Kidney epithelial cell (primary cell): Measurements from ENCODE around the gene RYR1. TPM values are rescaled to one million over a fixed set of nuclear protein-coding genes. Genes with fewer than 3 reads are reported as not detected.

Experiments used
- DNase-seq: peaks from one replicate; pipeline ENCODE4 v3.0.0-alpha.2; 2010; ENCODE audit warnings: low read depth
- H3K27me3 ChIP-seq: 2 replicates; pipeline ENCODE4 v1.6.0; 2011; ENCODE audit warnings: low read length; ENCODE audit not compliant: control insufficient read depth, insufficient read depth
- H3K36me3 ChIP-seq: 2 replicates; pipeline ENCODE4 v1.5.1; 2011; ENCODE audit warnings: low read length; ENCODE audit not compliant: control insufficient read depth, insufficient read depth
- H3K4me3 ChIP-seq: 2 replicates; pipeline ENCODE4 v1.5.1; 2011; ENCODE audit warnings: low read depth, mild to moderate bottlenecking, control low read depth, low read length
- CTCF ChIP-seq: IDR thresholded peaks from 2 replicates; pipeline ENCODE4 v1.5.1; 2011; ENCODE audit warnings: mild to moderate bottlenecking, moderate library complexity, low read length, control low read depth, inconsistent platforms; ENCODE audit not compliant: insufficient read depth, poor library complexity, severe bottlenecking
- total RNA-seq: library from RNA; depleted of rRNA; stranded (reverse); fragments of >200 nt; gene quantifications from 2 replicates; pipeline ENCODE4 v1.2.3, GENCODE V29; 2015

The RYR1 gene
- total RNA-seq, 1 donor from 2014 or later: 0.17 TPM

DNA sequence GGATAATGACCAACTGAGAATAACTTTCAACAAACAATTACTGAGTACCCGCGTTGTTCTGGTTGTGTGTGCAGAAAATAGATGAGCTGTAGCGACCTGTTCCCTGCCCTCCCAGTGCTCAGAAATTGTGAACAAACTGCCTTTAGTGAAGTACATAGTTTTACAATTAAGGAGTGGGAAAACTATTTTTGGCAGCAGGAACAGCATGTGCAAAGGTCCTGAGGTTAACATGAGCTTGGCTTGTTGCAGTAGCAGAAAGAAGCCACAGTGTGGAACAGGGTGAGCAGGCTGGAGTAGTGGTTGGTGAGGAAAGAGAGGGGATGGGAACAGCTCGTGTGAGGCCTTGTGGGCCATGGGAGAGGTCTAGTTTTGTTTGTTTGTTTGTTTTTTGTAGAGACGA lies 16.0 kb downstream of the RYR1 start:
- TF ChIP-seq CTCF: no peak
- no peak for DNase-seq
- Histone ChIP-seq H3K36me3 (no peaks in the 10 kb centered on the region), H3K27me3 (no peaks in the 10 kb centered on the region), H3K4me3 (no peak overlapping the region)

GRCh38 chr19:38451036-38451435 lies 17.5 kb downstream of the RYR1 start:
- no peak for TF ChIP-seq CTCF
- H3K27me3 ChIP-seq: no peaks in the 10 kb centered on the region
- H3K4me3 ChIP-seq: no peak overlapping the region
- no peak for DNase-seq
- H3K36me3 ChIP-seq: no peaks in the 10 kb centered on the region

DNA sequence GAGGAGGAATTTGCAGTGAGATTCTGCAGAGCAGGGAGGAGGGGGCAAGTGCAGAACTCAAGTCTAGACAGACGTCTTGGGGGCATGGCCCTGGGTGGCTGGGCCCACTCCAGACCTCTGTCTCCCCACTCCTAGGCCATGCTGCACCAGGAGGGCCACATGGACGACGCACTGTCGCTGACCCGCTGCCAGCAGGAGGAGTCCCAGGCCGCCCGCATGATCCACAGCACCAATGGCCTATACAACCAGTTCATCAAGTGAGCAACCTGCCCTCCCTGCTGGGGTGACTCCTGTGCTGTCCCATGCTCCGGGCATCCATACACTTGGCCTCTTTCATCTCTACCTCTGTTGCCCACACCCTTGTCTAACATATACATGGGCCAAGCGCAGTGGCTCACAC lies 18.1 kb downstream of the RYR1 start:
- no peak for TF ChIP-seq CTCF
- no peak for DNase-seq
- Histone ChIP-seq H3K27me3 (no peaks in the 10 kb centered on the region), H3K4me3 (no peak overlapping the region), H3K36me3 (no peaks in the 10 kb centered on the region)

DNA sequence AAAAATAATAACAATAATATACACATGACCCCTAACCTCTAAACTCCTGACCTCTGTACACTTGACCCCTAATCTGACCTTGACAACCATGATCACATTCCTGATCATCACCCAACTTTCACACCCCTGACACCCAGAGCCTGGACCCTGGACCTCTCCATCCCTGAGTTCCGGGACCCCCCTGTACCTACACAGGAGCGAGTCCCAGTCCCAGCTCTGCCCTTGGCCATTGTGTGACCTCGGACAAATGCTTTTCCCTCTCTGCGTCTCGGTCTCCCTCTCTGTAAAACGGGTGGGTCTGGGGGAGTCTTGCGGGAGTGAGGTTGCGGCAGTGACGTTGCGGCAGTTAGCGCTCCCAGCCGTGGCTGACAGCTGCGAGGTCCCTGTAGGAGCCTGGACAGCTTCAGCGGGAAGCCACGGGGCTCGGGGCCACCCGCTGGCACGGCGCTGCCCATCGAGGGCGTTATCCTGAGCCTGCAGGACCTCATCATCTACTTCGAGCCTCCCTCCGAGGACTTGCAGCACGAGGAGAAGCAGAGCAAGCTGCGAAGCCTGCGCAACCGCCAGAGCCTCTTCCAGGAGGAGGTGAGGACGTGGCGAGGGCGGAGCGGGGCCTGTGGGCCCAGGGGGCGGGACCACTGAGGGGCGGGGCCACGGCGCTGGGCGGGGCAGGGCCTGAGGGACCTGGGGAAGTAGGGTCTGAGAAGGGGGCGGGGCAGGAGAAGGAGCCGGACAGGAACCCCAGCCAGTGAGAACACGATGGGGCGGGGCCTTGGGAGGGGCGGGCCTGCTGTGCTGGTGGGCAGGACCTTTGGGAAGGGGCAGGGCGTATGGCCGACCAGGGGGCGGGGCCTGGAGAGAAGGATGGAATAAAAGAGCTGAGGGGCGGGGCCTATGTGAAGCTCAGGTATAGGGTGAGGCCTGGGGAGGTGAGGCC lies 19.2 kb downstream of the RYR1 start:
- no peak for DNase-seq
- no peaks in the 10 kb centered on the region for H3K36me3 ChIP-seq
- H3K27me3 ChIP-seq: no peaks in the 10 kb centered on the region
- TF ChIP-seq CTCF: no peak
- H3K4me3 ChIP-seq: no peak overlapping the region

DNA sequence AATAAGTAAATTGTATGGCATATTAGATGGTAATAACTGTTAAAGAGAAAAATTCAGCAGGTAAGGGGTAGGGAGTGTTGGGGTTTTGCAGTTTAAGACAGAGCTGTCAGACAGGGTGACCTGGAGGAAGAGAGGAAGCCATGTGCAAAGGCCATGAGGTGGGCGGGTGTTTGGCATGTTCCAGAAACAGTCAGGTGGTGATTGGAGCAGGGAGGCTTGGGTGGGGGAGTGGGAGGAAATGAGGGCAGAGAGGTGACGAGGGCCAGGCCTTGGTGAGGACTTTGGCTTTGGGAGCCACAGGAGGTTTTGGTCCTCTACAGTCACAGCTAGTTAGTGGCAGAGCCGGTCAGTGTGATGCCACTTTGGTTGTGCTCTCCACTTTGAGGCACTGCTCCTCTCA lies 20.1 kb downstream of the RYR1 start:
- Histone ChIP-seq H3K27me3 (no peaks in the 10 kb centered on the region), H3K36me3 (no peaks in the 10 kb centered on the region), H3K4me3 (no peak overlapping the region)
- DNase-seq: no peak
- TF ChIP-seq CTCF: no peak

DNA sequence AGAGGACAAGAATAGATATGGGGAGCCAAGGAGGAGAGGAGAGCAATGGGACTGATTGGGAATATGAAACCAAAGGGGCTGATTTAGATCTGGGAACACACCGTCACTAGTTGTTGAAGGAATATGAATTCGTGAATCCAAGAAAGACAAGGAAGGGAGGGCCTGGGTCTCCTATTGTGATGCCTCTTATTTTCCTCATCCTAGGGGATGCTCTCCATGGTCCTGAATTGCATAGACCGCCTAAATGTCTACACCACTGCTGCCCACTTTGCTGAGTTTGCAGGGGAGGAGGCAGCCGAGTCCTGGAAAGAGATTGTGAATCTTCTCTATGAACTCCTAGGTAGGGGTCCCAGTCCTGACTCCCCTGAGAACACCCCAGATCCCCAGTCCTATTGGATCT lies 21.5 kb downstream of the RYR1 start:
- no peaks in the 10 kb centered on the region for H3K27me3 ChIP-seq
- no peak for TF ChIP-seq CTCF
- no peaks in the 10 kb centered on the region for H3K36me3 ChIP-seq
- DNase-seq: no peak
- H3K4me3 ChIP-seq: no peak overlapping the region
